Activated B cell treated with CpG ODN at 0.5 μM for 24 hours (primary cell): Measurements from ENCODE around the gene RHBDL3. TPM values are rescaled to one million over a fixed set of nuclear protein-coding genes. Genes with fewer than 3 reads are reported as not detected.

Source experiments
- ATAC-seq: fragments of 200-7000 bp; cut with Tn5 transposase; one replicate; pipeline ENCODE4 v1.10.0; 2021; ENCODE audit warnings: low read depth, mild to moderate bottlenecking, moderate library complexity
- CTCF ChIA-PET: fragments of 350-600 bp; sonication (Branson Sonifier 250); formaldehyde crosslinking; loops from one replicate; lab custom pipeline; 2021; ENCODE audit warnings: antibody characterized with exemption; lab: Charles Lee
- POLR2A ChIA-PET: fragments of 350-600 bp; sonication (Branson Sonifier 250); formaldehyde crosslinking; loops from one replicate; lab custom pipeline; 2021; ENCODE audit warnings: antibody characterized with exemption; lab: Charles Lee
- DNase-seq: peaks from one replicate; pipeline ENCODE4 v3.0.0; 2022
- H3K27ac Mint-ChIP-seq: one replicate; pipeline ENCODE4 v1.8.0; 2020; ENCODE audit warnings: mixed read lengths
- H3K27me3 Mint-ChIP-seq: one replicate; pipeline ENCODE4 v1.8.0; 2021; ENCODE audit warnings: mixed read lengths
- H3K36me3 Mint-ChIP-seq: one replicate; pipeline ENCODE4 v1.8.0; 2021; ENCODE audit warnings: low read depth, mixed read lengths
- H3K4me1 Mint-ChIP-seq: one replicate; pipeline ENCODE4 v1.8.0; 2021; ENCODE audit warnings: mixed read lengths
- H3K4me3 Mint-ChIP-seq: one replicate; pipeline ENCODE4 v1.8.0; 2020; ENCODE audit warnings: mild to moderate bottlenecking, mixed read lengths
- H3K9me3 Mint-ChIP-seq: one replicate; pipeline ENCODE4 v1.8.0; 2020; ENCODE audit warnings: mixed read lengths
- CTCF ChIP-seq: fragments of 200-600 bp; IDR thresholded peaks from one replicate; pipeline ENCODE4 v1.8.0; 2022; ENCODE audit warnings: antibody characterized with exemption, mild to moderate bottlenecking
- intact Hi-C: fragments of 100-400 bp; cut with micrococcal nuclease; formaldehyde crosslinking; loops from one replicate; pipeline ENCODE4 v1.15.1; 2024
- total RNA-seq: library from RNA; stranded (reverse); gene quantifications from 2 replicates; pipeline ENCODE4 v1.2.3, GENCODE V29; 2022

Gene RHBDL3
- total RNA-seq, 1 donor from 2014 or later, result 0.20 TPM

GRCh38 chr17:32333187-32333586 is 67.6 kb downstream of the RHBDL3 start:
- no peak for DNase-seq
- Mint-ChIP-seq H3K27me3 (no peaks in the 10 kb centered on the region), H3K4me1 (peaks cover 2% of the 10 kb centered on the region), H3K9me3 (no peaks in the 10 kb centered on the region), H3K27ac (no peak overlapping the region), H3K36me3 (peaks cover 43% of the 10 kb centered on the region), H3K4me3 (no peak overlapping the region)
- ChIA-PET CTCF (interaction anchor here (1.1 to 1.5 kb wide), 3 partner anchors 13 to 114 kb away, joined by 3 read pairs; no protein-coding TSS in a partner anchor), POLR2A (no interaction called here)
- TF ChIP-seq CTCF, result no peak
- ATAC-seq, result no peak
- intact Hi-C loops, result no loop called here

- POLR2A ChIA-PET, result no interaction called here
- CTCF ChIA-PET, result no interaction called here
- TF ChIP-seq CTCF, result no peak
- DNase-seq (no peak), ATAC-seq (no peak)
- H3K27me3 Mint-ChIP-seq, result no peaks in the 10 kb centered on the region
- H3K36me3 Mint-ChIP-seq, result peaks cover 54% of the 10 kb centered on the region
- H3K9me3 Mint-ChIP-seq, result no peaks in the 10 kb centered on the region
- H3K27ac Mint-ChIP-seq, result no peak overlapping the region
- intact Hi-C loops, result no loop called here
- peaks cover 1% of the 10 kb centered on the region for H3K4me1 Mint-ChIP-seq
- no peak overlapping the region for H3K4me3 Mint-ChIP-seq
Measured at GRCh38 chr17:32335046-32335445, 69.4 kb downstream of the RHBDL3 start.

DNA sequence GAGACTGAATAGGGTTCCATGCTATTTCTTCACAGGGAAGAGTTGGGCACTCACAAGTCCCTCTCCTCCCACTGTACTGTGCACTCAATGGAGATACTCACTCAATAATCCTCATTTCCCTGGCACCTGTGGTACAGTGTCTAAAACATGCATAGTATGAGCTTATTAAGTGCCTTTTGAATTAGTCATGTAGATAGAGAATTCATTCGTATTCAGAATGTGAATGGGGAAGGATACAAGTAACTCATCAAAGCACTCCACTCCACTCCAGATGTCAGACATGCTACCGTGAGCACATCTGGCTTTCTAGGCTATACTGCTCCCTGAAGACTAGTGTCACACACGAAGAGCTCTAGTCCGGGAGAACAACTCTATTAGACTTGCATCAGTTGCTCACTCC is 70.1 kb downstream of the RHBDL3 start:
- Mint-ChIP-seq H3K27ac (no peak overlapping the region), H3K27me3 (no peaks in the 10 kb centered on the region), H3K4me1 (peaks cover 2% of the 10 kb centered on the region), H3K4me3 (no peak overlapping the region), H3K9me3 (no peaks in the 10 kb centered on the region), H3K36me3 (peaks cover 55% of the 10 kb centered on the region)
- ATAC-seq, result no peak
- ChIA-PET POLR2A (no interaction called here), CTCF (no interaction called here)
- no peak for DNase-seq
- intact Hi-C loops, result no loop called here
- TF ChIP-seq CTCF, result no peak

- ChIA-PET POLR2A (interaction anchor here (0.5 to 2.8 kb wide), 6 partner anchors 10 to 149 kb away, joined by 3 to 31 read pairs (median 7); partner anchors contain the start of gene PSMD11), CTCF (no interaction called here)
- DNase-seq (no peak), ATAC-seq (peak; percentile 43)
- intact Hi-C loops, result loop anchor here (1.0 kb wide), 1 partner anchor 22 kb away; no protein-coding TSS in a partner anchor
- H3K36me3 Mint-ChIP-seq, result peaks cover 30% of the 10 kb centered on the region
- peaks cover 24% of the 10 kb centered on the region for H3K4me1 Mint-ChIP-seq
- no peak for TF ChIP-seq CTCF
- no peaks in the 10 kb centered on the region for H3K9me3 Mint-ChIP-seq
- H3K4me3 Mint-ChIP-seq, result peak overlapping the region; percentile 93
- H3K27ac Mint-ChIP-seq, result peak overlapping the region; percentile 96
- H3K27me3 Mint-ChIP-seq, result no peaks in the 10 kb centered on the region
Measured at GRCh38 chr17:32341141-32341856, 75.7 kb downstream of the RHBDL3 start.

GRCh38 chr17:32341857-32342602 is 76.4 kb downstream of the RHBDL3 start, which contains the start of gene C17orf75:
C17orf75 (minus strand) TSS chr17:32342173; CDS start chr17:32342139, 34 bp downstream.
- ATAC-seq (peak; percentile 87), DNase-seq (peak; percentile 72)
- Mint-ChIP-seq H3K36me3 (peaks cover 30% of the 10 kb centered on the region), H3K4me3 (peak within 1 kb of the TSS; percentile 93), H3K9me3 (no peaks in the 10 kb centered on the region), H3K27ac (peak within 1 kb of the TSS; percentile 96), H3K27me3 (no peaks in the 10 kb centered on the region), H3K4me1 (peaks cover 24% of the 10 kb centered on the region)
- CTCF ChIA-PET, result no interaction called here
- no peak for TF ChIP-seq CTCF
- POLR2A ChIA-PET, result interaction anchor here (0.5 to 2.8 kb wide), 6 partner anchors 9 to 150 kb away, joined by 3 to 31 read pairs (median 7); partner anchors contain the start of gene PSMD11
- intact Hi-C loops, result loop anchor here (1.0 kb wide), 2 partner anchors 8 to 23 kb away; partner anchors contain the start of gene ZNF207
